ENCODE results near the gene PDZK1IP1.
"Not testable (repeated sequence)": the region's sequence is repeated elsewhere in the genome, so short reads cannot be mapped to it uniquely, and the experiment has no call there.

Gene PDZK1IP1

GRCh38 chr1:47193496-47193895 lies 3.7 kb upstream of the PDZK1IP1 start:
- DNase-seq, result not testable (repeated sequence)

- DNase-seq, result peak; percentile 19
Measured at GRCh38 chr1:47192458-47193384, 2.9 kb upstream of the PDZK1IP1 start.

GRCh38 chr1:47191940-47192457 lies 2.2 kb upstream of the PDZK1IP1 start:
- DNase-seq, result no peak

GRCh38 chr1:47190857-47191256 lies 1.0 kb upstream of the PDZK1IP1 start:
- no peak for DNase-seq

- DNase-seq, result no peak
Measured at GRCh38 chr1:47190509-47190855, 646 bp upstream of the PDZK1IP1 start.

GRCh38 chr1:47188791-47189785 lies 748 bp downstream of the PDZK1IP1 start:
- no peak for DNase-seq

- no peak for DNase-seq
Measured at GRCh38 chr1:47187926-47188250, 1.9 kb downstream of the PDZK1IP1 start.

- DNase-seq, result no peak
Measured at GRCh38 chr1:47187231-47187925, 2.5 kb downstream of the PDZK1IP1 start.

GRCh38 chr1:47186267-47187185 lies 3.3 kb downstream of the PDZK1IP1 start:
- DNase-seq, result no peak

- no peak for DNase-seq
Measured at GRCh38 chr1:47184822-47185677, 4.8 kb downstream of the PDZK1IP1 start.

- no peak for DNase-seq
Measured at GRCh38 chr1:47184090-47184821, 5.6 kb downstream of the PDZK1IP1 start.

GRCh38 chr1:47183308-47184089 lies 6.3 kb downstream of the PDZK1IP1 start:
- no peak for DNase-seq

- DNase-seq, result no peak
Measured at GRCh38 chr1:47182676-47183235, 7.1 kb downstream of the PDZK1IP1 start.

- DNase-seq, result no peak
Measured at GRCh38 chr1:47181955-47182675, 7.7 kb downstream of the PDZK1IP1 start.

GRCh38 chr1:47181095-47181954 lies 8.5 kb downstream of the PDZK1IP1 start:
- no peak for DNase-seq

- no peak for DNase-seq
Measured at GRCh38 chr1:47180603-47181094, 9.2 kb downstream of the PDZK1IP1 start.

All from NCI-H2081 treated with DMSO at 0.1 percent for 48 hours (cell line).